K562 (cell line): ENCODE data around the gene ZSWIM1. TPM values are rescaled to one million over a fixed set of nuclear protein-coding genes. Genes with fewer than 3 reads are reported as not detected.

Experiments used
- ATAC-seq: fragments of 200-7000 bp; cut with Tn5 transposase; 3 replicates; pipeline ENCODE4 v1.9.1; 2020; ENCODE audit warnings: moderate library complexity
- BruUV-seq: library from RNA; stranded (reverse); fragments of 400-500 nt; replicated peaks from 2 replicates; lab custom pipeline; 2021; lab: Mats Ljungman, UMichigan
- CTCF ChIA-PET: fragments of 300-600 bp; formaldehyde crosslinking; extraction: SDS; loops from one replicate; lab custom pipeline; 2021; ENCODE audit warnings: low intra/inter-chr PET ratio; lab: Yijun Ruan, JAX
- POLR2A ChIA-PET: fragments of 300-600, 350-650 bp; sonication (Branson Sonifier 250); formaldehyde crosslinking; extraction: SDS; loops from one replicate; lab custom pipeline; 2021; ENCODE audit warnings: antibody characterized with exemption, inconsistent platforms; lab: Yijun Ruan, JAX
- DNase-seq, 4 experiments: peaks; one replicate each; pipeline versions ENCODE4 v3.0.0 to v3.0.0-alpha.2; 2011 to 2018; ENCODE audit warnings: low spot score in 3 of 4, mixed read lengths in 3 of 4; ENCODE audit errors: extremely low read depth in 1 of 4
- FAIRE-seq: peaks from 2 replicates; lab custom pipeline; 2011; peaks lifted over from hg19 to GRCh38; lab: Jason Lieb, UNC
- H2AFZ ChIP-seq: 2 replicates; pipeline ENCODE4 v1.6.0; 2011; ENCODE audit warnings: low read depth, low read length, control low read depth, inconsistent platforms
- H3K27ac ChIP-seq: fragments of 200-600 bp; 3 replicates; pipeline ENCODE4 v1.8.0; 2011; ENCODE audit warnings: low read depth, mild to moderate bottlenecking, control low read depth, inconsistent platforms, low read length, moderate library complexity, mixed read lengths; ENCODE audit errors: extremely low read depth
- H3K27me3 ChIP-seq, 2 experiments: fragments of 300-600 bp in 1 of 2; 2 replicates in 1 of 2; 3 replicates in 1 of 2; pipeline versions ENCODE4 v1.6.0 to v1.8.0; 2011; ENCODE audit warnings: inconsistent platforms in 2 of 2, low read length in 2 of 2, mild to moderate bottlenecking in 1 of 2, mixed read lengths in 1 of 2, moderate library complexity in 1 of 2; ENCODE audit not compliant: control insufficient read depth in 2 of 2, insufficient read depth in 2 of 2
- H3K36me3 ChIP-seq: fragments of 300-600 bp; 3 replicates; pipeline ENCODE4 v1.8.0; 2011; ENCODE audit warnings: mild to moderate bottlenecking, low read length, inconsistent platforms; ENCODE audit not compliant: control insufficient read depth, insufficient read depth
- H3K4me1 ChIP-seq, 2 experiments: fragments of 200-600 bp in 1 of 2; replicated peaks in 1 of 2; 2 replicates in 1 of 2; 3 replicates in 1 of 2; pipeline versions ENCODE4 v1.5.1 to v1.8.0; 2011; ENCODE audit warnings: inconsistent platforms in 2 of 2, low read length in 2 of 2, mild to moderate bottlenecking in 1 of 2, mixed read lengths in 1 of 2, moderate library complexity in 1 of 2; ENCODE audit not compliant: control insufficient read depth in 2 of 2, insufficient read depth in 2 of 2
- H3K4me2 ChIP-seq: 2 replicates; pipeline ENCODE4 v1.6.1; 2011; ENCODE audit warnings: low read length, control low read depth, inconsistent platforms, mixed read lengths; ENCODE audit not compliant: insufficient read depth
- H3K4me3 ChIP-seq: fragments of 200-600 bp; sonication (generic), shearing (Covaris generic); 2 replicates; pipeline ENCODE4 v1.5.1; 2016; ENCODE audit warnings: control low read depth, inconsistent platforms
- H3K79me2 ChIP-seq: fragments of 200-600 bp; 3 replicates; pipeline ENCODE4 v1.8.0; 2011; ENCODE audit warnings: low read length, inconsistent platforms; ENCODE audit not compliant: control insufficient read depth, insufficient read depth
- H3K9ac ChIP-seq, 2 experiments: 2 replicates each; pipeline versions ENCODE4 v1.6.0 to v1.6.1; 2011; ENCODE audit warnings: low read depth in 2 of 2, low read length in 2 of 2, control low read depth in 1 of 2, inconsistent platforms in 1 of 2, mild to moderate bottlenecking in 1 of 2, mixed read lengths in 1 of 2; ENCODE audit not compliant: insufficient read depth in 1 of 2
- H3K9me1 ChIP-seq: one replicate; pipeline ENCODE4 v1.6.0; 2011; ENCODE audit warnings: inconsistent platforms, mild to moderate bottlenecking, low read length, moderate library complexity; ENCODE audit not compliant: control insufficient read depth, insufficient read depth
- H3K9me3 ChIP-seq: replicated peaks from 2 replicates; pipeline ENCODE4 v1.5.1; 2011; ENCODE audit warnings: low read depth, low read length, inconsistent platforms; ENCODE audit not compliant: control insufficient read depth, insufficient read depth
- H4K20me1 ChIP-seq: replicated peaks from 2 replicates; pipeline ENCODE4 v1.6.1; 2011; ENCODE audit warnings: low read length, inconsistent platforms, mixed read lengths; ENCODE audit not compliant: control insufficient read depth, insufficient read depth
- GATA2 ChIP-seq: sonication (generic); formaldehyde crosslinking; IDR thresholded peaks from 2 replicates; pipeline ENCODE4 v1.4.0; 2020; ENCODE audit warnings: mild to moderate bottlenecking, missing genetic modification reagents
- HMBOX1 ChIP-seq: sonication (generic); IDR thresholded peaks from 2 replicates; pipeline ENCODE4 v1.6.1; 2016
- HMG20A ChIP-seq: fragments of 450-650 bp; formaldehyde crosslinking; conservative IDR thresholded peaks from 2 replicates; pipeline ENCODE4 v1.4.0; 2020; ENCODE audit warnings: mild to moderate bottlenecking, mixed read lengths
- NFE2 ChIP-seq: IDR thresholded peaks from 2 replicates; pipeline ENCODE4 v1.6.1; 2014; ENCODE audit warnings: antibody characterized with exemption, low read depth
- PPARD ChIP-seq: fragments of 250-450 bp; sonication (Bioruptor Pico); IDR thresholded peaks from 2 replicates; pipeline ENCODE4 v1.8.0; 2022; ENCODE audit warnings: inconsistent platforms, mild to moderate bottlenecking, moderate library complexity
- SPI1 ChIP-seq: IDR thresholded peaks from 2 replicates; pipeline ENCODE4 v1.6.1; 2011; ENCODE audit warnings: low read depth, low read length, control low read depth, borderline replicate concordance
- WGBS: fragments of 100-300 bp; shearing (Covaris generic); methylation state at CpG from one replicate; pipeline ENCODE4 v1.1.6; 2016; ENCODE audit warnings: low coverage, mixed read lengths; ENCODE audit not compliant: insufficient coverage; ENCODE audit errors: missing lambda C conversion rate; 5-methylcytosine and 5-hydroxymethylcytosine counted together
- in situ Hi-C: fragments of 300-500 bp; cut with MboI; formaldehyde crosslinking; loops from 4 replicates; pipeline ENCODE4 v1.15.0; 2018; ENCODE audit warnings: inconsistent platforms, mixed read lengths
- intact Hi-C: fragments of 100-400 bp; cut with micrococcal nuclease; formaldehyde crosslinking; loops from 2 replicates; pipeline ENCODE4 v1.14.2; 2022
- polyA plus RNA-seq, 8 experiments: library from polyadenylated mRNA; depleted of rRNA in 4 of 8; stranded (reverse) in 5 of 8; unstranded in 3 of 8; fragments of >200 nt; fragmentation: Nextera tagmentation in 2 of 8; fragmentation: Illumina TruSeq in 1 of 8; extraction: Ambion mirVana in 2 of 8; extraction: Trizol in 1 of 8; gene quantifications; 2 replicates each; pipeline versions ENCODE4 v1.2.1 to v1.2.3, GENCODE V29; 2011 to 2014; ENCODE audit warnings: inconsistent platforms in 1 of 8, missing spikeins in 1 of 8
- total RNA-seq, 7 experiments: library from RNA; depleted of rRNA in 6 of 7; stranded (reverse); fragments of >200 nt in 6 of 7; fragmentation: Illumina TruSeq in 2 of 7; extraction: Trizol in 2 of 7; gene quantifications; 2 replicates each; pipeline versions ENCODE4 v1.2.1 to v1.2.3, GENCODE V29; 2011 to 2021; ENCODE audit warnings: low replicate concordance in 1 of 7

ZSWIM1 gene
- total and polyA plus RNA-seq, 9 of the 15 experiments (the other 6 are each of a cell fraction or from before 2014, with no cell fraction given), result 2.5 to 15.6 (median 9.5) TPM

- BruUV-seq, result no TSS peak
- Histone ChIP-seq H3K4me3 (no peak overlapping the region), H3K4me2 (peak overlapping the region; percentile 60; the same call in 1 of the 2 replicates), H2AFZ (no peak overlapping the region), H3K9me3 (no peaks in the 10 kb centered on the region), H3K27ac (peak overlapping the region; percentile 25; the same call in 1 of the 3 replicates), H3K36me3 (no peaks in the 10 kb centered on the region), H3K27me3 (no peaks in the 10 kb centered on the region), H3K4me1 (peaks cover 32 to 34% of the 10 kb centered on the region in 2 experiments), H4K20me1 (no peaks in the 10 kb centered on the region), H3K79me2 (no peaks in the 10 kb centered on the region), H3K9me1 (no peaks in the 10 kb centered on the region), H3K9ac (no peak overlapping the region)
- FAIRE-seq, result no peak
- 56% methylated on average over 3 of the region's 3 CpGs for WGBS
- CTCF ChIA-PET, result no interaction called here
- TF ChIP-seq PPARD (no peak), HMG20A (CRISPR knock-in tag) (no peak), GATA2 (peak; percentile 52), HMBOX1 (peak; percentile 92), NFE2 (no peak), SPI1 (peak; percentile 37; the same call in 1 of the 2 replicates)
- no peak for DNase-seq
- intact Hi-C loops (loop anchor here (10.0 kb wide), 1 partner anchor 49 kb away; the partner anchor contains the start of genes SPATA25 and ZSWIM1), in situ Hi-C loops (no loop called here)
- no peak for ATAC-seq
- POLR2A ChIA-PET, result no interaction called here
Measured at GRCh38 chr20:45835329-45835765, 45.7 kb upstream of the ZSWIM1 start.
